A549 (cell line): Measurements from ENCODE around the gene SDR39U1. TPM values are rescaled to one million over a fixed set of nuclear protein-coding genes. Genes with fewer than 3 reads are reported as not detected.
"Not testable (repeated sequence)": the region's sequence is repeated elsewhere in the genome, so short reads cannot be mapped to it uniquely, and the experiment has no call there.

Source experiments
- ATAC-seq, 2 experiments: fragments of 200-7000 bp in 1 of 2; fragments of >200 bp in 1 of 2; cut with Nextera tagmentation in 1 of 2; cut with Tn5 transposase in 1 of 2; 3 replicates each; pipeline versions ENCODE4 v1.8.0 to v1.9.1; 2018 to 2020; ENCODE audit warnings: mild to moderate bottlenecking in 1 of 2, moderate library complexity in 1 of 2
- CTCF ChIA-PET: fragments of 300-600 bp; sonication (Branson Sonifier 250); formaldehyde crosslinking; extraction: SDS; loops from one replicate; lab custom pipeline; 2021; ENCODE audit warnings: antibody characterized with exemption, inconsistent platforms; lab: Yijun Ruan, JAX
- POLR2A ChIA-PET: fragments of 350-600 bp; formaldehyde crosslinking; extraction: SDS; loops from one replicate; lab custom pipeline; 2021; ENCODE audit warnings: antibody characterized with exemption, inconsistent platforms; lab: Yijun Ruan, JAX
- DNase-seq, 2 experiments: peaks; one replicate each; pipeline versions ENCODE4 v3.0.0 to v3.0.0-alpha.2; 2011 to 2016; ENCODE audit warnings: low read depth in 1 of 2, low spot score in 1 of 2
- FAIRE-seq: peaks from 2 replicates; lab custom pipeline; 2011; peaks lifted over from hg19 to GRCh38; lab: Jason Lieb, UNC
- H3K27ac ChIP-seq, 2 experiments: fragments of >200 bp; sonication (Bioruptor Twin); formaldehyde crosslinking; 3 replicates each; pipeline ENCODE4 v1.5.1; 2016 to 2017
- H3K4me1 ChIP-seq: fragments of >200 bp; sonication (Bioruptor Twin); formaldehyde crosslinking; 3 replicates; pipeline ENCODE4 v1.6.1; 2016
- H3K4me2 ChIP-seq: fragments of >200 bp; sonication (Bioruptor Twin); formaldehyde crosslinking; 3 replicates; pipeline ENCODE4 v1.6.1; 2016
- H3K4me3 ChIP-seq: fragments of >200 bp; sonication (Bioruptor Twin); formaldehyde crosslinking; 3 replicates; pipeline ENCODE4 v1.5.1; 2016
- H3K9me3 ChIP-seq: fragments of >200 bp; sonication (Bioruptor Twin); formaldehyde crosslinking; 3 replicates; pipeline ENCODE4 v1.6.1; 2016
- BCL3 ChIP-seq: fragments of >200 bp; sonication (Bioruptor Twin); formaldehyde crosslinking; IDR thresholded peaks from 3 replicates; pipeline ENCODE4 v1.6.1; 2016
- CEBPB ChIP-seq, 2 experiments: fragments of >200 bp in 1 of 2; sonication (Bioruptor Twin) in 1 of 2; formaldehyde crosslinking in 1 of 2; IDR thresholded peaks; 2 replicates each; pipeline ENCODE4 v1.6.1; 2012 to 2016
- E2F6 ChIP-seq: IDR thresholded peaks from 2 replicates; pipeline ENCODE4 v1.6.1; 2012; ENCODE audit warnings: low read depth, borderline replicate concordance
- EHMT2 ChIP-seq: fragments of 200-600 bp; sonication (generic); IDR thresholded peaks from 2 replicates; pipeline ENCODE4 v1.6.1; 2016; ENCODE audit warnings: antibody characterized with exemption, low read depth, mild to moderate bottlenecking, moderate library complexity
- EP300 ChIP-seq, 2 experiments: fragments of >200 bp; sonication (Bioruptor Twin); formaldehyde crosslinking; IDR thresholded peaks; 2 replicates in 1 of 2; 3 replicates in 1 of 2; pipeline ENCODE4 v1.6.1; 2016 to 2017
- FOSB ChIP-seq: fragments of 250-450 bp; sonication (Bioruptor Pico); IDR thresholded peaks from 2 replicates; pipeline ENCODE4 v1.5.0; 2020; ENCODE audit warnings: mild to moderate bottlenecking, moderate library complexity
- JUN ChIP-seq, 2 experiments: fragments of >200 bp; sonication (Bioruptor Twin); formaldehyde crosslinking; IDR thresholded peaks; 2 replicates in 1 of 2; 3 replicates in 1 of 2; pipeline ENCODE4 v1.6.1; 2016 to 2017
- MAX ChIP-seq: IDR thresholded peaks from 2 replicates; pipeline ENCODE4 v1.6.1; 2012
- MYC ChIP-seq: IDR thresholded peaks from 2 replicates; pipeline ENCODE4 v1.6.1; 2012; ENCODE audit warnings: mild to moderate bottlenecking, inconsistent platforms, low read length, improper control_type of control experiment, borderline replicate concordance
- PHF8 ChIP-seq: fragments of 200-600 bp; sonication (generic); IDR thresholded peaks from 2 replicates; pipeline ENCODE4 v1.6.1; 2016; ENCODE audit warnings: low read depth, mild to moderate bottlenecking, antibody characterized with exemption, moderate library complexity, borderline replicate concordance
- POLR2A ChIP-seq: IDR thresholded peaks from 2 replicates; pipeline ENCODE4 v1.6.1; 2012; ENCODE audit warnings: mild to moderate bottlenecking, low read length
- RCOR1 ChIP-seq: fragments of 150-350 bp; IDR thresholded peaks from 2 replicates; pipeline ENCODE4 v1.6.1; 2014; ENCODE audit warnings: antibody characterized with exemption, low read length, low read depth
- REST ChIP-seq: fragments of 200-600 bp; sonication (generic); IDR thresholded peaks from 2 replicates; pipeline ENCODE4 v1.6.1; 2016; ENCODE audit warnings: antibody characterized with exemption, mild to moderate bottlenecking, moderate library complexity
- TFCP2L1 ChIP-seq: fragments of 250-450 bp; sonication (Bioruptor Pico); IDR thresholded peaks from 2 replicates; pipeline ENCODE4 v1.5.0; 2021; ENCODE audit warnings: mild to moderate bottlenecking
- TP53 ChIP-seq: fragments of 250-450 bp; sonication (Bioruptor Pico); IDR thresholded peaks from 2 replicates; pipeline ENCODE4 v1.5.0; 2021; ENCODE audit warnings: mild to moderate bottlenecking, moderate library complexity
- USF2 ChIP-seq: fragments of 450-650 bp; IDR thresholded peaks from 2 replicates; pipeline ENCODE4 v1.6.1; 2014; ENCODE audit warnings: antibody characterized with exemption
- ZFP36 ChIP-seq: fragments of 450-650 bp; IDR thresholded peaks from 2 replicates; pipeline ENCODE4 v1.6.1; 2014; ENCODE audit warnings: borderline replicate concordance; ENCODE audit not compliant: partially characterized antibody
- WGBS: methylation state at CpG from one replicate; pipeline ENCODE4 v1.1.6; 2017; ENCODE audit errors: missing lambda C conversion rate; 5-methylcytosine and 5-hydroxymethylcytosine counted together
- polyA minus RNA-seq: library from RNA; depleted of rRNA, polyadenylated mRNA; stranded (reverse); fragments of >200 nt; gene quantifications from 2 replicates; pipeline ENCODE4 v1.2.3, GENCODE V29; 2011; rRNA and poly(A)+ RNA removed
- polyA plus RNA-seq, 4 experiments: library from polyadenylated mRNA; depleted of rRNA in 3 of 4; stranded (reverse); fragments of >200 nt; fragmentation: RNase III in 1 of 4; extraction: RNeasy Plus Mini Kit Qiagen cat#74134 plus additional on column Dnase treatment in 1 of 4; gene quantifications; 2 replicates in 3 of 4; 3 replicates in 1 of 4; pipeline ENCODE4 v1.2.3, GENCODE V29; 2011 to 2017

Gene SDR39U1
- 57.3 and 64.4 TPM in 2 replicates for polyA plus RNA-seq (2011; rRNA removed)
- 69.0 and 79.4 TPM in 2 replicates for polyA plus RNA-seq (2012; cell fraction: cytosol; rRNA removed)
- 230 and 267 TPM in 2 replicates for polyA plus RNA-seq (2012; cell fraction: nucleus; rRNA removed)
- 48.1 to 61.1 TPM (median 57.6 TPM) in 3 replicates for polyA plus RNA-seq (2017; fragmentation: RNase III; extraction: RNeasy Plus Mini Kit Qiagen cat#74134 plus additional on column Dnase treatment)
- polyA minus RNA-seq, result 20.6 and 25.7 TPM in 2 replicates

GRCh38 chr14:24442240-24443052, at the start of gene SDR39U1:
TSS of gene SDR39U1 (minus strand) at chr14:24442776. CDS start at chr14:24442769, 7 bp downstream.
- DNase-seq (peak; percentile 95 to 99), FAIRE-seq (peak; percentile 39)
- TF ChIP-seq JUN (IDR thresholded peaks at IDR 0.05) (peak; percentile 68 to 93), E2F6 (peak; percentile 59; the same call in 1 of the 2 replicates), EHMT2 (no peak), RCOR1 (no peak), CEBPB (IDR thresholded peaks at IDR 0.05) (peak in 1 of 2 experiments; percentile 57; a peak in 1 of 4 replicates), ZFP36 (no peak), FOSB (peak; percentile 84), REST (peak; percentile 19), EP300 (IDR thresholded peaks at IDR 0.05) (no peak), TFCP2L1 (0 out of 2 replicates have a peak, but pooled peaks have one; percentile 32), BCL3 (peak; percentile 77; the same call in 2 of the 3 replicates), TP53 (CRISPR knock-in tag) (peak; percentile 83; the same call in 1 of the 2 replicates), PHF8 (peak; percentile 67; the same call in 1 of the 2 replicates), MAX (peak; percentile 85), USF2 (peak; percentile 90), POLR2A (peak; percentile 85), MYC (0 out of 2 replicates have a peak, but pooled peaks have one; percentile 31)
- TF ChIP-seq, all 56 proteins: peak for 13
- CTCF ChIA-PET, result interaction anchor here (0.6 to 4.9 kb wide), 8 partner anchors 11 to 139 kb away, joined by 3 to 41 read pairs (median 4); partner anchors contain the start of gene ADCY4
- Histone ChIP-seq H3K27ac (peak within 1 kb of the TSS; percentile 97 to 98), H3K4me3 (peak within 1 kb of the TSS; percentile 86), H3K4me2 (peak within 1 kb of the TSS; percentile 94), H3K4me1 (peaks cover 6% of the 10 kb centered on the region), H3K9me3 (no peaks in the 10 kb centered on the region)
- POLR2A ChIA-PET, result interaction anchor here (0.6 to 1.4 kb wide), 13 partner anchors 11 to 247 kb away, joined by 3 to 15 read pairs (median 3); partner anchors contain the start of genes CBLN3, KHNYN, RABGGTA and TINF2
- WGBS, result 3% methylated on average over 40 of the region's 52 CpGs
- peak; percentile 87 to 94 for ATAC-seq

- Histone ChIP-seq H3K4me3 (peak overlapping the region; percentile 33), H3K4me2 (peak overlapping the region; percentile 59)
- H3K4me1 ChIP-seq, POLR2A ChIA-PET, H3K9me3 ChIP-seq, H3K27ac ChIP-seq, DNase-seq, FAIRE-seq, ATAC-seq: not testable (repeated sequence)
- WGBS, result 4% methylated on average over 15 of the region's 19 CpGs
- CTCF ChIA-PET, result interaction anchor here (1.3 to 1.6 kb wide), 2 partner anchors 10 to 11 kb away, joined by 3 read pairs; no protein-coding TSS in a partner anchor
These were observed 49.2 kb upstream of the SDR39U1 start for GRCh38 chr14:24491586-24492408.
